Activated gamma-delta T cell (primary cell): ENCODE results near the gene ATXN7L1.

Experiments used
- DNase-seq: peaks from one replicate; lab custom pipeline; 2025; lab: John Stamatoyannopoulos, UW

ATXN7L1 gene

DNA sequence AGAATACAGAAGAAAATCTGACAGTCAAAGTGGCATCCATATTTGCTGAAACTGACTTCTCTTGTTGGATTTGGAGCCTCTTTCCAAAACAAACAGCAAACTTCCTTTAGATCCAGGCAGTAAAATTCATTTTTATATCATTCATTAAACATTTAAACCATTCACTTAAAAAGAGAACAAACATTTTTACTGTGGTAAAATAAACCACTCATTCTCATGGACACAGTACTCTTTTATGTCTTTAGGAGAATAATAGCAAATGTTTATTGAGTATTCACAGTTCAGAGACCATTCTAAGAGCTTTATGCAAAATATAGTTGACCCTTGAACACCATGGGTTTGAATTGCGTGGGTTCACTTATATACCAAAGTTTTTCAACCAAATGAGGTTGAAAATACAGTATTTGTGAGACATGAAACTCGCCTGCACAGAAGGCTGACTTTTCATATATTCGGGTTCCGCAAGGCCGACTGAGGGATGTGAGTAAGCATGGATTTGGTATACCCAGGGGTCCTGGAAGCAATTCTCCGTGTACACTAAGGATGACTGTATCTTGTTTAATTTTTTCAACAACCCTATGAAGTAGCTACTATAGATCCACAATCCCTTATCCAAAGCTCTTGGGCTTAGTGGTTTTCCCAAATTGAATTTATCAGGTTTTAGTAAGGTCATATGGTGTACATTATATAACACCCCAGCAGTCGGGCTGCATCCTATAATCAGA lies 49.1 kb downstream of the ATXN7L1 start:
- no peak for DNase-seq

DNA sequence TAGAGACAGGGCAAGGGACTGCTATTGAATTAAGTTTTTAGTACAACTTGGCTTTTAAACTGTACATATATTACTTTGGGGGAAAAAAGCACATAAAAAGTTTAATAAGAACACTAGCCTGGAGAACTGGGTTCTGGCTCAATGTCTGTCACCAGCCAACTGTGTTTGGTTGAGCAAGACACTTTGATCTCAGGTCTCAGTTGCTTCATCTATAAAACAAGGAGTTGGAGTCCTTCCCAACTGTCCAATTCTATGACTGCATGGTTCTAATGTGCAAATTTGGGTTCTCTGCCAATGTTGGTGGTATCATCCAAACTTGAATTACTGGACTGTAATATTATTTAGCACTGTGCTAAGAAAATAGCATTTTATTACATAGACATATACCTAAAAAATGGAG lies 50.3 kb downstream of the ATXN7L1 start:
- no peak for DNase-seq

DNA sequence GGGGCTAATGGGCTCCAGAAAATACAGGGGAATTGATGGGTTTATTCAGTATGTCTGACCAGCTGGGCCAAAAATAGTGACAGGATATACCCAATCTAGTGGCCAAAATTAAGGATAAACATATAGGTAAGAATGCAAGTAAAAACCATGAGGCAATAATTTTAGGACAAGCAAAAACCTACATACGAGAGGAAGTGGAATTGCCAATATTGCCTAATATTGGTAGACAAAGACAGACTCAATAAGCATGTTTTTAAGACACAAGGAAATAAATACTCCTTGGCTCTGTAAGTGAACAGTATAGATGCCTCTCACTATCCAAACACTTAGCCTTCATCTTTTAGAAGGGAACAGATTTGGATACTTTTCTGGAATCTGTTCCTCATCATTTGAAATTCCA lies 51.0 kb downstream of the ATXN7L1 start:
- DNase-seq: no peak

DNA sequence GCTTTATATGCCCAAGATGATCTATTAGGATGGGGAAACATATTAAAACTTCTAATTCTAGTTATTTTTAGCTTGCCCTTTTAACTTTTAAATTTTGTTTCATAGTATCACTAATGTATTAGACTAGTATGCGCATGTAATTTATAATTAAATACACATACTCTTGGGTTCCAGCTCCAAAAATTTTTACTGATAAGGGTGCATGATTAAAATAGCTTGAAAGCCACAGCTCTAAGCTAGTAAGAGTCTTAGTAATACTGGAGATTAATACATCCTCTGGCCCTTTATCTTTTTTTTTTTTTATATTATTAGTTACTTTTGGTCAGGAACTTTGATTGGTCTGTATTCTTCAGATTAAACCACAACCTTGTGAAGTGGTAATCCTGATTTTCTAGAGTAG lies 53.6 kb downstream of the ATXN7L1 start:
- DNase-seq: no peak

DNA sequence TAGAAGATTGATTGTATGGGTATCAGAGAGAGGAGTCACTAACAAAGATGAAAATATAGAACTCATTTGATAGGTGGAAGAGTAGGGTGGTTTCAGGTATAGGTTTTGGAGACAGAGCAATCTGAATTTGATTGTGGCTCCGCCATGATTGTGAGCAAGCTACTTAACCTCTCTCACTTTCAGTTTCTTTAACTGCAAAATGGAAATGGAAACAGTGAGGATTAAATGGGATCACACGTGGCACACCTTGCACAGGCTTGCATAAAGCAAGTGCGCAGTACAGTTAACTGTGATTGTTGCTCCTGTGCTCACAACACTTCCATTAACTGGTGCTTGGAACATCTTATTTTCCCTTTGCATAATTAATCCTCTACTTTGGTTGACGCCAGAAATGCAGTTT lies 54.9 kb downstream of the ATXN7L1 start:
- DNase-seq: no peak

DNA sequence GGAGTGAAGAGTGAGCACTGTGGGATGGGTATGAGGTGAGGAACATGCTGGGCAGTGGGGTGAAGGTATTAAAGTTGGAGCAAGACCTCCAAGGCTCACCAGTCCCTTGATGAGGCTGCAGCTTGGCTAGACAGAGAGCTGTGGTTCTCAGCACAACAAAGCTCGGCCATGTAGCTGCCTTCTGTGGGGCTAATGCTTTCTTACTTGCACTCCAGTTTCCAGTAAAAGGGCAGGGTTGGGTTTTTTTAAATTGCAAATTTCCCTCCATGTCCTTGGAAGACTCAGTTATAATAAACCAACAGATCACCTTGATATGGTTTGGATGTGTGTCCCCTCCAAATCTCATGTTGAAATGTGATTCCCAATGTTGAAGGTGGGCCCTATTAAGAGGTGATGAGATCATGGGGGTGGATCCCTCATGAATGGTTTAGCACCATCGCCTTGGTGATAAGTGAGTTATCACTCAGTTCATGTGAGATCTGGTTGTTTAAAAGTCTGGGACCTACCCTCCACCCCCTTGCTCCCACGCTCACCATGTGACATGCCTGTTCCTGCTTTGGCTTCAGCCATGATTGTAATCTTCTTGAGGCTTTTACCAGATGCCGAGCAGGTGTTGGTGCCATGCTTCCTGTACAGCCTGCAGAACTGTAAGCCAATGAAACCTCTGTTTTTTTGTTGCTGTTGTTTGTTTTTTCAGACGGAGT lies 55.9 kb downstream of the ATXN7L1 start:
- no peak for DNase-seq

DNA sequence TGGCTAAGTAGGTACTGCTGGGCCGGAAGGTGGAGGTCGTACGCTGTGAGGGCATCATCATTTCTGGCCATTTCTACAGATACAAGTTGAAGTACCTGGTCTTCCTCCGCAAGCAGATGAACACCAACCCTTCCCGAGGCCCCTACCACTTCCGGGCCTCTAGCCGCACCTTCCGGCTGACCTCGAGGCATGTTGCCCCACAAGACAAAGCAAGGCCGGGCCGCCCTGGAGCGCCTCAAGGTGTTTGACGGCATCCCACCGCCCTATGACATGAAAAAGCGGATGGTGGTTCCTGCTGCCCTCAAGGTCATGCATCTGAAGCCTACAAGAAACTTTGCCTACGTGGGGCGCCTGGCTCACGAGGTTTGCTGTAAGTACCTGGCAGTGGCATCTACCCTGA lies 56.8 kb downstream of the ATXN7L1 start:
- DNase-seq: no peak

DNA sequence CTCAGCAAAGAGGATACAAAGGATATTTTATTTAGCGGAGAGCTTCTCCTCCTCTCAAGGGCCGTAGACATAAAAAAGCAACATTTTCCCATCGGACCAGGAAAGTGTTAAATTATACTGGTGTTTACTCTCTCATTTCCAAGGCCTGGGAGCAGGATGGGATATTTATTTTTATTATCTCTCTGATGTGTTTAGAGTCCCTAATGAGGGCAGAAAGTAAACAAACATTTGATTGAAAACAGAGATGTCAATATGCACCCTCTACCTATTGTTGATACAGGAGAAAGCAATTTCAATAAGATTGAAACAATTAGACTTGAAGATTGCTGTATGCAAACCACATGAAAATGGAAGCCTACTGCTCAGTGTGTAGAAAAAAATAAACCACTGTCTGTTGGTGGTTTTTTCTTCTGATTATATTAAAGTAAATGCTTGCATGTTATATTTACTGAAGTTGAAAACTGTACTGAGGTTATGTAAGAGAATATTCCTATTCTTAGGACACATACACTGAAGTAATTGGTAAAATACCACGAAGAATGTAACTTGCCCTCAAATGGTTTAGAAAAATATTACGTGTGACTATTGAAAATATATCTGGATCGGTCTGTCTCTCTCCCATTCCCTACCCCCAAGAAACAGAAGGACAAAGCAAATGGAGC lies 59.3 kb downstream of the ATXN7L1 start:
- DNase-seq: no peak

DNA sequence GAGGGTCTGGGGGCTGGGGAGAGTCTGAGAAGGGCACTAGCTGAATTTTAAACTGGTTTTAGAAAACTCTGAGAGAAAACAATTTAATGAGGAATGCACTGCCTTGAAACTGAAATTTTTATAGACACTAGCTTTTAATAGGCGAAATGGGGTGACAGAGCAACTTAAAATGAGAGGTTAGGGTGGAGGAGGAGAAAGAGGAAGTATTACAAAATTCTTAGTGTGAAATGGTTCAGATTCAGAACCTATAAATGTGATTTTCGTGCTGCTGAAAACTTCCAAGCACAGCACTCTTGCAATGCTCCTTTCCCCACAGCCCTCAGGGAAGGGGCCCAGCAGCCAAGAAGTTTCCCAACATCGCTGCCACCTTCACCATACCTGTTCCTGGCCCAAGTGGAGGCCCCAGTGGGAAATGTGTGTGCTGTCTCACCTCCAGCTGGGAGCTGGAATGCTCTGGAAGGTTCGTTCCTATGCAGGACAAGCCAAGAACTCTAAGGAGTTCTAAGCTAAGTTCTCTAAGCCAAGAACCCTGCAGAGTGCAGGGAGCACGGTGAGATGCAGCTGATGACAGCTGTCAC lies 60.0 kb downstream of the ATXN7L1 start:
- no peak for DNase-seq

DNA sequence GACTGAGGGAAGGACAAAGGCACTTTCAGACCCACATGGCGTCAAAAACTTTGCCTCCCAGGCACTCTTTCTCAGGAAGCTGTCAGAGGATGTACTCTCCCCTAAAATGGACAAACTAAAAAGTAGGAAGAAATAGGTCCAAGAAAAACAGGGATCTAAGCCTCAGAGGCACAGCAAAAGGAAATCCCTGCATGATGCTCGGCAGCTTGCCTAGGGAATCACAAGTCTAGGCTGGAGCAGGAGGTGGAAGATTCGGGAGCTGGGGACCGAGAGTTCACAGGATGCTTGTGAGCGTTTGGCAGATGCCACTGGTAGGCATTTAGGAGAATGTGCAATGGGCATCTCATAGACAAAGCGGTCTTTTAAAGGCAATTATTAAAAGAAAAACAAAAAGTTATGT lies 60.8 kb downstream of the ATXN7L1 start:
- DNase-seq: no peak

DNA sequence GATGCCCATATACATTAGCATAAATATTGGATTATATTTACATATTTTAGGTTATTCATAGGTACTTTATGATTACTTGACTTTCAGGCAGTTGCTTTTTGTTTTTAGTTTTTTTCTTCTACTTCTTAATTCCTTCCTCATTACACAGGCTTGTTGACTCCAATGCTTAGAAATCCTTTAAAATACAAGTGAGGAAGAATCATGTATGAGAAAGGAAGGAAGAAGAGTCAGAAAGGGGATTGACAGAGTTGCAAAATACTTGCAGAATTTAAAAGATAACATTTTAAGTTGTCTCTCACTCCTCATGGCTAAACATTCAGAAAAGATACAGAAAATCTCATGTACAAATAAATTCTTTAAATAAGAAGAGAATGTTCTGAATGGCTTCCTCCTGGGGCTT lies 61.9 kb downstream of the ATXN7L1 start:
- DNase-seq: no peak

DNA sequence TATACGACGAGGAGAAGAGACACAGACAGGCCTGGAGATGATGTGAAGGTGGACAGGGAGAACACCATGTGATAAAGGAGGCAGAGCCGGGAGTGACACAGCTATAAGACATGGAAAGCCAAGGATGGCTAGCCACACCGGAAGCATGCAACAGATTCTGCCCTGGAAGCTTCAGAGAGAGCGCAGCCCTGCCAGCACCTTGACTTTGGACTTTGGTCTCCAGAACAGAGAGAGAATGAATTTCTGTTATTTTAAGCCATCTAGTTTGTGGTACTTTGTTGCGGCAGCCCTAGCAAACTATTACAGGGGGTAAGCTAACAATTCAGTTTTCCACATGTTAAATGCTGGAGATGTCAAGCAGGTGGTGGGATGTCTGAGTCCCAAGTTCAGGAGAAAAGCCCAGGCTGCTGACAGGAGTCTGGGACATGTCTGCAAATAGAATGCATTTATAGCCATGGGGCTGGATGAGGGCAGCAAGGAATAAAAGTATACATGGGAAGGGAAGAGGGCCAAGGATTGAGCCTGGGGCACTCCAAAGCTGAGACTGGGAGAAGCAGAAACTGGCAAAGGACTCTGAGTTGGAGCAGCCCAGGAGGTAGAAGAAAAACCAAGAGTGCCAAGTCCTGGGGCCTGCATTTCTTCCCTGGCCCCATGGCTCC lies 65.1 kb downstream of the ATXN7L1 start:
- no peak for DNase-seq

DNA sequence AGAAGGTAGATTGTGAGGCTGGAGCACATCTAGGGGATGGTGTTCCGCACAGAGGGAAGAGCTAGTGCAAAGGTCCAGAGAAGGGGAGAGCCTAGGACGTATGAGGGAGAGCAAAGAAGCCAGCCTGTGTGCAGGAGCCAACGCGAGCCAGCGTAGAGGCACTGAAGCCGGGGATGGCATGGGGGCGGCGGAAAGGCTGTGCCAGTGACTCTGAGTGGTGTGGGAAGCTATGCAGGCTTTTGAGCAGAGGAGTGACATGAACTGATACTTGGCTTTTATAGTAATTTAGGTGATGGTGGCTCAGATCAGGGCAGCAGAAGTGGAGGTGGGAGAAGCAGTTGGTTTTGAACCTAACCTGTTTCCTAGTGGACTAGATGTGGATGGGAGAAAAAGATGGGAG lies 65.8 kb downstream of the ATXN7L1 start:
- no peak for DNase-seq

DNA sequence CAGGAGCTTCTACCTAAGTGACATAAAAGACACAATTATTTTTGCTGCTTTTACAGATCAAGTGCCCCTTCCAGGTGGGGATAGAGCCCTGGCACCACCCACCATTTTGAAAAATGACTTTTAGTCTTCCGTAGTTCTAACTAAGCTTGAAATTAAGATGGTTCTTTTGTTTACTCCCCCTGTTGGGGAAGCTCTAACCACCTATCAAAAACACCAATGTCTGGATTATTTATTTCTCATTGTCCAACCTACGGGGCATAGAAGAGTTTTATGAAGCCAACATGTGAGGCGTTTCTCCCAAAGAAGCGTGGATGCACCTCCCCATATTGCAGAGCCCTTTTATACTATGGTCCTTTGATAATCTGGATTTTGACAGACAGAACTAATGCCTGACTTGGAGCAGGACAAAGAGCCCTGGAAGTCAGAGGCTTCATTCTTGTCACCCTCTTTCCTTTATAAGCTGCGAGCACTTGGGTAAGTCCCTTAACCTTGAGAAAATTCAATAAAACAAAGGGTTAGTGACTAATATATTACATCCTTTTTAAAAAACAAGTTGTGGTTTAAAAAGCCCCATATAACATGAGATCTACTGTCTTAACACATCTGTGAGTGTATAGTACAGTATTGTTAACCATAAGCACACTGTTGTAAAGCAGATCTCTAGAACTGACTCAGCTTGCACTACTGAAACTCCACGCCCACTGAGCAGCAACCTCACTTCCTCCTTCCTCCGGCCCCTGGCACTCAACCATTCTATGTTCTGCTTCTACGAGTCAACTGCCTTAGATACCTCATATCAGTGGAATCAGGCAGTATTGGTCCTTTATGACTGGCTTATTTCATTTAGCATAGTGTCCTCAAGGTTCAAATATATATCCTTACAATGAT lies 67.5 kb downstream of the ATXN7L1 start:
- no peak for DNase-seq

DNA sequence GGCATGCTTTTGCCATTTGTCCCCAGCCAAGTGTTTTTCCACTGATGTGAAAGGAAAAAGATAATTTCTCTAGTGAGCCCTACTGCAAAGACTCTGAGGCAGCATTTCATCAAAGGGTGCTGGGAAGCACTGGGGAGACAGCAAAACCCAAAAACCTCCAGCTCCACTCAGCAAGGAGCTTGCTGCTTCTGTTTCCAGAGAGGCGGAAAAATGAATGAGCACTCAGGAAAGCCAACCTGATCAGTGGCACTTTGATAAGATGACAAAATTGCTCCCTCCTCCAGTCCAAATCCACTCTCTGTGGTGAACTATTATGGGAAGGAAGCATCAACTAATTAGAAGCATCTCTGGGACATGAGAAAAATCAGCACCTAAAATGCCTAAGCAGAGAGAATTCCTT lies 68.2 kb downstream of the ATXN7L1 start:
- DNase-seq: no peak

DNA sequence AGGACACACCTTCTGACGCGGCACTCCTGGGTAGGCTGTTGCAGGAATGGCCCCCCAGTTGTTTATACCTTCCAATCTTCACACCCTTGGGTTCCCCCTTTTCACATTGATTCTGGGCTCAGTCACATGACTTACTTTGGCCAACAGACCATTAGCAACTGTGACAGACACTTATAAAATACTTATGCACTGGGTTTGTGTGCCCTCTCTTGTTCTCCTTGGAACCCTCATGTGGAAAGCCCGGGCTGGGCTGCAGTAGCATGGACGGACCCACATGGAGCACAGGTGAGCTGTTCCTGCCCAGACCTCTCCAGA lies 69.0 kb downstream of the ATXN7L1 start:
- DNase-seq: no peak

DNA sequence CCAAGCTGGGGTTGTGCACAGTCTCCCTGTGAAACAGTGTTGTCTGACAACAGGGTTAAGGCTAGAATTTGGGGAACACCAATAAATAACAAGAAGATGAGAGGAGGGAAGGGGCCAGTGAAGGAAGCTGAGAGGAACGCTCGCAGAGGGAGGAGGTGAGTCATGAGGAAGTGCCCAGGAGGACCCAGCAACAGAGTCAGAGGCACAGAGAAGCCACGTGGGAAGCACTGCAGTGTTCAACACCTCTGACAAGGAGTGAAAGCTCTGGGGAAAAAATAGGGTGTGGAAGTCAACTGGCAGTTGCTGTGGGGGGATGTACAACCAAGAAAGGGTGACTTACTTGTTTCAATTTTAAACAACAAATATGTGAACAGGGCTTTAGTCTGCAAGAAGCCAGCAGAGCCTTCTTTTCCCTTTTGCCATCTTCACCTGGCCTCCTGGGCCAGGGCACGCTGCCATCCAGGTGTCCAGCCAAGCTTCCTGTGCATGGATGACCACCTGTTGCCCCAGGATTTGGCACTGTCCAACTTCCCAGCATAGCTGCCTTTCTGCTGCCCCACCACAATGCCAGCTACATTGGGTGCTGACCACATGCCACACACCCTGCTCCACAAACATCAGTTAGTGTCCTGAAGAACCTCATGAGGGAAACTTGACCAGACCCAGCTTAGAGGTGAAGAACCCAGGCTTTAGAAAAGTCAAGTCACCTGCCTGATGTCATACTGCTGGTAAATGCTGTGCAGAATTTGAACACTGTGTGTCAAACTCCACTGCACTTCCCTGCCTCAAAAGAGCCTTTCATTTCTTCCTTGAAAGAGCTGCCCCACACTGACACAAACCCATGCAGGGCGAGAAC lies 69.6 kb downstream of the ATXN7L1 start:
- DNase-seq: no peak

DNA sequence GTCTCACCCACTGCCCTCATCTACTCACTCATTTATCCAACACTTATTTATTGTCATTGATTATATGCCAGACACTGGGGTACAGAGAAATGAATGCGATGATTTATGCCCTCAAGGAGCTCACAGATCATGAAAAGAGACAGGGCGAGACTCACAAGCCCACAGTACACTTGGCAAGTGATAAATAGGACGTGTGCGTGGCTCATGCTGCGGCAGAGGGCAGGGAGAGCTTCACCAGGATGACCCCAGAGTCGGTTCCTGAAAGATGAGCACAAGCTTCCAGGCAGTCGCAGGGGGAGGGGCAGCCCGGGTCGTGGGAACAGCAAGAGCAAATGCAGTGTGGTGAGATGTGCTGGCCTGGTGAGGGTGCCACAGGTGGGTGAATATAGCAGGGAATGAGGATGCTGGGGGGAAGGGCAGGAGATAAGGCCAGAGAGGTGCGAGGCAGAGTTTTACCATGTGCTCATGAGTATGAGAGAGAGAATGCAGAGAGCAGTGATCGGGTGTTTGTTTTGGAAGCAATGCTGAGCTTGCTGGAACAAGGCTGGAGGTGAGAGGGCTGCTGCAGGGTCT lies 70.9 kb downstream of the ATXN7L1 start:
- DNase-seq: no peak

DNA sequence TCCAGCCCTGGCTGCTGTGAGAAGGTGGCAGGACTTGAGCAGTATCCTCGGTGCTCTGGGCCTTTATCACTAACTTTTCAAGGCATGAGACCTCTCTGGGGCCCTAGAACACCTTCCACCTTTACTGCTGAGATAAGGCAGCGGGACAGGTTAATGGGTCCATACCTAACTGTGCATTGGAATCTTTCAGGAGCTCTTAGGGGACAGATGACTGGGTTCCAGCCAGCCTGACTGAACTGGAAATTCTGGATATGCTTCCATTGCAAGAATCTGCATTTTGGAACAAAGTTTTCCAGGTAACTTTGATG lies 73.0 kb downstream of the ATXN7L1 start:
- no peak for DNase-seq
